MM.1S (cell line): ENCODE data around the gene HS6ST3.

ENCODE experiments used
- EZH2 ChIP-seq: fragments of 300-600 bp; sonication (generic); optimal IDR thresholded peaks from 2 replicates; pipeline ENCODE3; 2017; ENCODE audit warnings: low read depth, mild to moderate bottlenecking, antibody characterized with exemption, low read length, mixed read lengths
- EZH2phosphoT487 ChIP-seq: fragments of 300-600 bp; sonication (generic); IDR thresholded peaks from 2 replicates; pipeline ENCODE4 v1.6.1; 2018; ENCODE audit warnings: antibody characterized with exemption, low read length
- TF ChIP-seq, protein P1 (sequence below): fragments of 300-600 bp; sonication (generic); IDR thresholded peaks from 2 replicates; pipeline ENCODE4 v1.5.1; 2016; ENCODE audit warnings: antibody characterized with exemption, low read length, mixed read lengths

- TF ChIP-seq, protein P1, sequence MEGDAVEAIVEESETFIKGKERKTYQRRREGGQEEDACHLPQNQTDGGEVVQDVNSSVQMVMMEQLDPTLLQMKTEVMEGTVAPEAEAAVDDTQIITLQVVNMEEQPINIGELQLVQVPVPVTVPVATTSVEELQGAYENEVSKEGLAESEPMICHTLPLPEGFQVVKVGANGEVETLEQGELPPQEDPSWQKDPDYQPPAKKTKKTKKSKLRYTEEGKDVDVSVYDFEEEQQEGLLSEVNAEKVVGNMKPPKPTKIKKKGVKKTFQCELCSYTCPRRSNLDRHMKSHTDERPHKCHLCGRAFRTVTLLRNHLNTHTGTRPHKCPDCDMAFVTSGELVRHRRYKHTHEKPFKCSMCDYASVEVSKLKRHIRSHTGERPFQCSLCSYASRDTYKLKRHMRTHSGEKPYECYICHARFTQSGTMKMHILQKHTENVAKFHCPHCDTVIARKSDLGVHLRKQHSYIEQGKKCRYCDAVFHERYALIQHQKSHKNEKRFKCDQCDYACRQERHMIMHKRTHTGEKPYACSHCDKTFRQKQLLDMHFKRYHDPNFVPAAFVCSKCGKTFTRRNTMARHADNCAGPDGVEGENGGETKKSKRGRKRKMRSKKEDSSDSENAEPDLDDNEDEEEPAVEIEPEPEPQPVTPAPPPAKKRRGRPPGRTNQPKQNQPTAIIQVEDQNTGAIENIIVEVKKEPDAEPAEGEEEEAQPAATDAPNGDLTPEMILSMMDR = no peak
- TF ChIP-seq EZH2phosphoT487 (no peak), EZH2 (no peak)
Observed at GRCh38 chr13:96629331-96629730, 539.4 kb downstream of the HS6ST3 start.
